Inferior parietal cortex (tissue), 1 donor: ENCODE results near the gene RPL36.

ENCODE experiments used
- DNase-seq: peaks from one replicate; pipeline ENCODE4 v3.0.0-alpha.2; 2016; ENCODE audit errors: extremely low spot score

Gene RPL36

DNA sequence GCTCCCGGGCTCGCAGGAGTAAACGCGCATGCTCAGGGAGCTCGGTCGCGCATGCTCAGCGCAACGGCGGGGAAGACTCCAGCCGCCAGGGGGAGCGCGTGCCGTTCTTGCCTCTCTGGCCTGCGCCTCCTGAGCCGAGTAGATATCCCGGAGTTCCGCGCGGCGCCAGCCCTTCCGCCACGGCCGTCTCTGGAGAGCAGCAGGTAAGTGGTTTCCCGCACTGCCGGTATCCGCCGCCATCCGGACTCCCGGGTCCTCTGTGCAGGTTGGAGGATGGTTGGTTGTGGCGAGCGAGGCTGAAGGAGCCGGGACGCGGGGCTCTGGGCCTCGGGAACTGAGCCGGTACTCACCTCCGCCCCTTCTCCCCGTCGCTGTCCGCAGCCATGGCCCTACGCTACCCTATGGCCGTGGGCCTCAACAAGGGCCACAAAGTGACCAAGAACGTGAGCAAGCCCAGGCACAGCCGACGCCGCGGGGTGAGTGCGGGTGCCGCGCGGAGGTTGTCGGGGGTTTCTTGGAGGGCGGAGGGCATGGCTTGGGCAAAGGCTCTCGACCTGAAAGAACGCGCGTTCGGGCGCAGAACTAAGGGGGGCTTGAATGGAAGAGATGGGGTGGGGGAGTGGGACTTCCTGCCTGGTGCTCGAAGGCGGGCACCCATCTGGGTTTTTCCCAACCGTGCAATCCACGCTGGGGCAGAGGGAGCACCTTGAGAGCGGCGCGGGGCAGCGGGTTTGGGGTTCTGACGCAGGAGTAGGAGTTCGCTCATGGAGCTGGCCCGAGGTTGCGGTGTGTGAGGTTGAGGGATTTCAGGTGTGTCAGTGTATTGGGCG lies at the start of gene RPL36:
RPL36 (plus strand) TSS at position 171 of the 830 bp plus-strand sequence; CDS start at position 384, 213 bp downstream.
- DNase-seq = peak; percentile 98

DNA sequence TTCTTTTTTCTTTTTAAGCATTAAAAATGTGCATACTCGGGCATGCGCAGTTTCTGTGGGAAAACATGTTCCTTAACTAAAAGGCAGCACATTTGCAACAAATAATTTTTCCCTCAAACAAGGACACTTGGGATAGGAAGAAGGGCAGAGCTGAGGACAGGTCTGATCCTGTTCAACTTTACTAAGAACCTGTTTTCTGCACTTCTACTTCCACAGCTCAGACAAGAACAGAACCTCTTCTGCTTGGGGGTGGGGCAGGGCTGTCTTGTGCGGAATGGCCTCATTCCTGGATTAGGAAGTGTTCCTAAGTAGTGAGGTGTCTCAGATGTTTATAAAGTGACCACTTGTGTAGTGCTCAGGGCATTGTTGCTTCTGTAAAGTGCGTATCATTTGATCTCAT lies 48.9 kb upstream of the RPL36 start:
- no peak for DNase-seq

DNA sequence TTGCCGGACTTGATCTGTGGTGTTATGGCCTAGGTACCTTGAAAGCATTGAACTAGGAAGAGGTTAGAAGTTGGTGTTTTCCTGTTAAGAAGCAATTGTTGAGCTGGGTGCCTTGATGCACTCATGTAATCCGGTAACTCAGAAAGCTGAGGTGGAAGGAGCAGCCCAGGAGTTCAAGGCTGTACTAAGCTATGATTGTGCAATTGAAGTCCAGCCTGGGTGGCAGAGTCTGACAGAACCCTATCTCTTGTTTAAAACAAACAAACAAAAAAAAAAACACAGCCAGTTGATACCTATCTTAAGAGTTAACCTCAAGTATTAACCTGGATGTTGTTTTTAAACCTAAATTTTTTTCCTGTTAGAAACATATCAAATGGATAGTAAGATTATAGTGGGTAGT lies 47.9 kb upstream of the RPL36 start:
- no peak for DNase-seq

DNA sequence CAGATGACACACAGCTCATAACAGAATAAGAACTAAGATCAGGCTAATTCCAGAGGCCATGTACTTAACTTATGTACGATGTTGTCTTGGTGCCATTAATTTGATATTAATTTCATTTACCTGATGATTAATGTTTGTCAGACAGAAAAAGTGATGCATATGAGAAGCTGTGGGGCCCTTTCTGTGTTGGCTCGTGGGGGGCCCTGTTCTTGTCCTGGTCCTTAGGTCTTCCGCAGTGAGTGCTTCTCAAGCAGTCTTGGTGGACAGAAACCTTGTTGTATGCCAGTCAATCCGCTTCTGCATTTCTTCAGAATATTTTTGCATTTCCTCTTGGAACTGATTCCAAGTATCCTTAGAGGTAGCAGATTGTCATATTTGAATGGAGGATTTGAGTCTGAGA lies 47.0 kb upstream of the RPL36 start:
- DNase-seq = no peak

DNA sequence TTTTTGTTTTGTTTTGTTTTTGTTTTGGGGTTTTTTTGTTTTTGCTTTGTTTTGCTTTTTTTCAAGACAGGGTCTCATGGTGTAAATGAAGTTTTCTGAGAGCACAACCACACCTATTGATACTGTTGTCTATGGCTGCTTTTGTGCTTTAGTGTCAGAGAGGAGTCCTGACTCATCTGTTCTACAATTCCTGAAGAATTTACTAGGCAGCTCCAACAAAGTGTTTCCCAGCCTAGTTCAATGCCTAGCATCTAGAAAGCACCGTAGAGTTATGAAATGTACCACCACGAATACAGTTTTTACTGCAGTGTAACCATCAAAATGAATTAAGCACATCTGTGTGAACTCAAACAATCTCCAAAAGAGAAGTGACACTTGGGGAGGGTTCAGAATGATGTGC lies 46.1 kb upstream of the RPL36 start:
- no peak for DNase-seq

DNA sequence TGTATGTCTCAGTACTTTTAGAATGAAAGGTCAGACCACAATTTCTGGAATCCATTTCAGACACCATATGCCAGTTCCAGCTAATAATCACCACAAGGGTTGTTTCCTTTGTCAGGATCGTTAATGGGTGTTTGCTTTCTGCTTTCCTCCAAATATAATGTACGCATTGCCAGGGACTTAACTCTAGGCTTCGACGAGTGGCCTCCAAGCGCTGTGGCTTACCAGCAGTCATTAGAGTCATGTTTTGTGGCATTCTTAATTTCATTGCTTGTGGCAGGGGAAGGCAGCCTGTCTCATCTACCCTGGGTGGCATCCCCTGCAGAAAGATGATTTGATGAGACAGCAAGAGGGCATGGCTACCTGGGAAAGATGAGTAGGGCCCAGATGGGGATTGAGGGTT lies 44.7 kb upstream of the RPL36 start:
- no peak for DNase-seq

DNA sequence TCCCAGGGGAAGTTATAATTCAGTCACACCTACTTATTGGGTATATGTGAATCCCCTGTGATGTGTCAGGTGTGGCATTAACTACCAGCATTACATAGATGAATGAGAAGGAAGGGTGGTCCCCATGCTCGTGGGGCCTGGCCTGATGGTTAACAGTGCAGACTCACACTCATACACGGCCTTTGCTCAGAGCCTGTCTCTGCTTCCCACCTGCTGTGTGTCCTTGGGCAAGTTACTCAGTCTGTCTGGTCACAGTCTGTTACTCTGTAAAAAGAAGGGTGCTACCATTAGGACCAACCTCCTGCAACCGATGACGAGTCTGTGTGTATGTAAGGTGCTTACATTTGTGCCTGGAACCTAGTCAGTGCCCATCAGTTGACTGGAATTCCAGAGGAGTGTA lies 43.4 kb upstream of the RPL36 start:
- DNase-seq = no peak

DNA sequence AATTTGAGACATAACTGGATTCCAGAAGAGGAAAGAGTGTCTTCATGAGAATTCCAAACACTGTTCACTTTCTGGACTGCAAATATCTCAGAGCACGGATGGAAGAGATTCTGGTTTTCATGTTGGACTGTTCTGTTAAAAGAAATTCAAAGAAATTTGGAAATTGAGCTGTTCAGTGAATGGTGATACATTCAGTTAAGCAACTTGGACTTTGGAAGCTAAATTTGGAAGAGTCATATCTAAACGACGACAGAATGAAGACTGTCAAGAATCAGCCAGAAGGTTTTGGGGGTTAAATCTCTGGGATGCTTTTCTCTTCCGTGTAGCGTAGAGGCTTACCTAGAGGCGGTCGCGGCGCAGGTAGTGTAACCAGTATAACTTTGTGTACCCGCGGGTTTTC lies 41.6 kb upstream of the RPL36 start:
- no peak for DNase-seq

DNA sequence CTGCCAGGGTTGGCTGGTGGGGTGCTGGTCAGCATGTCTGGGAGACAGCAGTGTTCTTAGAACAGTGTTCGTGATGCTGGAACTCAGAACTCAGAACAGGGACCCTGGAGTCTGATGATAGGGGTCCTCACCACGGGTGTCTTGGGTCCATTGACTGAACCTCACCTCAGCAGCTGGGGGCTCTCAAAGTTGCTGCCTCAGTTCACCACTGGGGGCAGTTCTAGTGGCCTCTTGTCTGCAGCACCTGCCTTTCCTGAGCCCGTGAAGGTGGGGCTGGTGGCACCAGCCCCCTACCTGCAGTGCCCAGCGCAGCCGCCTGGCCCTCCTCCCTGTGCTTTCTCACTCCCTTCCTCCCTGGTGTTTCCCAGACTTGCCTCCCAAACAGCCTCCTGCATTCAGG lies 38.7 kb upstream of the RPL36 start:
- no peak for DNase-seq

DNA sequence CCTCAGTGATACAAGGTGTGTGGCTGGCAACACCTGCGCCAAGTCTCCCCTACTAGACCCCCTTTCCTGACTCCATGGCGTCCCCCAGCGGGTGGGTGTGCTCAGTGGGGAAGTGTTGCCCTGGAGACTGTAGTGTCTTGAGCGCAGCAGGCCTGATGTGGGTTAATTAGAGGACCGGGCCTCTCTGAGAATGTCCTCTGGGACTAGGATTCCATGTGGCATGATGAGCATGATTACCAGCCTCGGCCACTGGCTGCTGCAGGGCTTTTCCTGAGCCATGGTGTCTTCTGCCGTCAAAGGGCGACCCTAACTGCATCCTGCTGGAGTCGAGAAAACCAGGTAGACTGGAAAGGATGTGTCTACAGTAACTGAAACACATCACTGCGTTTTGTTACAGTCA lies 37.8 kb upstream of the RPL36 start:
- DNase-seq = no peak

DNA sequence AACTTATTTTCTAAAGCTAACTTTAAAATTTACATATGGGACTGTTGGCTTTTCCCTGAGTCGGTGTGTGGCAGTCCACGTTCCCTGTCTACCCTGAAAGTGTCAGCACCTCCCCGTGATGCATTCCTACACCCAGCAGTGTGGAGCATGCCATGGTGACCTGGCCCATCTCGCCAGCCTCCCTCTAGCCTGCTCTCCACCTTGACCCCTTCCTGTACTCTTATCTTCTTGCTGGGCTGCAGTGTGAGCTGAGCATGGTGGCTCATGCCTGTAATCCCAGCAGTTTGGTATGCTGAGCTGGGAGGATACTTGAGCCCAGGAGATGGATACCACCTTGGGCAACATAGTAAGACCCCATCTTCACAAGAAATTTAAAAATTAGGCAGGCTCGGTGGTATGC lies 35.2 kb upstream of the RPL36 start:
- DNase-seq = no peak

DNA sequence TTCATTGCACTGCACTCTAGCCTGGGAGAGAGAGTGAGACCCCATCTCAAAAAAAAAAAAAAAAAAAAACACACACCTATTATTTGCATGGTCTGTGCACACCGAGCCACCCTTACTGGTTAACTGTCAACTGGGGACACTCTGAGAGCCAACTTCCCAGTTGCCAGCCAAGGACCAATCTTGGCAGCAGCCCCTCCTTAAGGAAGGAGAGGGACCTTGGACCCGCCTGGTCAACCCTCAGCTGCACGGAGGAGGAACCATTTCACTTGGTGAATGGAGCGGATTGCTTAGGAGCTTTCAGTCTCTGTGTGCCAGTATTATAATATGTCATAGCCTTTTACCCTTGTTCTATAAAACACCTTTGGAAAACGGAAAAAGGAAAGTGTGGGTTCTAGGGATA lies 34.7 kb upstream of the RPL36 start:
- DNase-seq = no peak

DNA sequence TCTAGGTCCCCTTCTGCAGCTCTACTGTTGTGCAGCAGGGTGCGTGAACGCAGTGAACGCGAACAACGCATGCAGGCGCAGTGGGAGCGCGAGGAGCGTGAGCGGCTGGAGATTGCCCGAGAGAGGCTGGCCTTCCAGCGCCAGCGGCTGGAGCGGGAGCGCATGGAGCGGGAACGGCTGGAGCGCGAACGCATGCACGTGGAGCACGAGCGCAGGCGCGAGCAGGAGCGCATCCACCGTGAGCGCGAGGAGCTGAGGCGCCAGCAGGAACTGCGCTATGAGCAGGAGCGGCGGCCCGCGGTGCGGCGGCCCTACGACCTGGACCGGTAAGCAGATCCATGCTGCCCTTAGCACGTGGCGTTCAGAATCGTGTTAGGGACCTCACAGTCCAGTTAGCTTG lies 28.6 kb upstream of the RPL36 start:
- DNase-seq = no peak

DNA sequence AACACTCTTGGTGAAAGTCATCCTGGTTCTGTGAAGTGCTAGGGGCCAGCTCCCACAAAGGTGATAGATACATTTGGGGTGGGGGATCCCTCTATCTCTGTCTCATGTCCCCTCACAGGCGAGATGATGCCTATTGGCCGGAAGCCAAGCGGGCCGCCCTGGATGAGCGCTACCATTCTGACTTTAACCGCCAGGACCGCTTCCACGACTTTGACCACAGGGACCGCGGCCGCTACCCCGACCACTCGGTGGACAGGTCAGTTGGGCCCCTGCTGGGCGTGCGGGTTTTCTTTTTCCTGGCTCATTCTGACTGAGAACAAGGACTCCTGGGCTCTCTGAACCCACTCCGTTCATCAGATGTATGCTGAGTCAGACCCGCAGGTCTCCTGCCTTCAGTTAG lies 26.2 kb upstream of the RPL36 start:
- DNase-seq = no peak

DNA sequence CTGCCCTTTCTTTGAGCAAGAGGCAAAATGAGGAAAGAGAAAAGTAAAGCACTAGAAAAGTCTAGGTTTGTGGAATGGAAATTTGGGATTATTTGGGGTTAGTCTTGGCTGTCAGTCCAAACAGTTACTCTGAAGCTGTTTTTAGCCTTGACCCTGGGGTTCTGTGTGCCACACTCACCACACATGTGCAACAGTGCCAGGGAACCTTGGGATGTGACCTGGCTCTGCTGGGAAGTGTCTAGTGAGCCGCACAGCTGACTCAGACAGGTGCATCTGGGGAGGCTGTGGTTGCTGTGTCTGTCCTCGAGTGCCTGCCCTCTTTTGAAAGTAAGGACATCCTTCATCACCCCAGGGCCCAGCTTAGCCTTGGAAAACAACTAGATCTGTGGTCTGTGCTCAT lies 25.6 kb upstream of the RPL36 start:
- no peak for DNase-seq

DNA sequence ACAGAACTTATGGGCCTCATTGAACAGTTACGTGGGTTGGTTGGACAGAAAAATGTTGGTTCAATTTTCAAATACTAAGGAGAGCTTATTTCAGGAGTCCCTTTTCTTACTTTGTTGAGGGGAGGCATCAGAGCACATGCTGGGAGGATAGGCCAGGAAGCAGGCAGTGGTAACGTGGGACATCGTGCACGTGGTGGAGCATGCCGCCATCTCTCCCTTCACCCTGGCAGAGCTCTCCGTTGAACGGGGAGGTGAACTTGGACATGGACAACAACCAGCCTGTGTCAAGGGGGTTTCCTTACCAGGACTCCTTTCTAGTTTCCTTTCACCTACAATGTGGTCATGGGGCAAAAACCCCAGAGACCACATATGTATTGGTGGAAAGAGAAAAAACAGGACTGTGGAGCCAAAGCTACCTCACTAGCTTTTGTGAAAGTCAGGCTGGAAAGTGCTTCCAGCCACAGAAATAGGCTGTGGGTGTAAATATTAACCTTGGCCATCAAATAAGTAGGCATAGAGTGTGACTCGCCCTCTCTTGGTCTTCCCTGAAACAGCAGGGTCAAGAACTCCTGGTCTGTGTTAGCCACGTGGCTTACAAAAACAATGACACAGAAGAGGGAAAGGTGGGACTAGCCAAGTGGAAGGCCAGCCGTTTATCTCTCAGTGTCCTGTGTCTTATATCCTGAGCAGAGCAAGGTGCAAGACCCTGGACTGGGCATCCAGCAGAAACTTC lies 24.1 kb upstream of the RPL36 start:
- no peak for DNase-seq

DNA sequence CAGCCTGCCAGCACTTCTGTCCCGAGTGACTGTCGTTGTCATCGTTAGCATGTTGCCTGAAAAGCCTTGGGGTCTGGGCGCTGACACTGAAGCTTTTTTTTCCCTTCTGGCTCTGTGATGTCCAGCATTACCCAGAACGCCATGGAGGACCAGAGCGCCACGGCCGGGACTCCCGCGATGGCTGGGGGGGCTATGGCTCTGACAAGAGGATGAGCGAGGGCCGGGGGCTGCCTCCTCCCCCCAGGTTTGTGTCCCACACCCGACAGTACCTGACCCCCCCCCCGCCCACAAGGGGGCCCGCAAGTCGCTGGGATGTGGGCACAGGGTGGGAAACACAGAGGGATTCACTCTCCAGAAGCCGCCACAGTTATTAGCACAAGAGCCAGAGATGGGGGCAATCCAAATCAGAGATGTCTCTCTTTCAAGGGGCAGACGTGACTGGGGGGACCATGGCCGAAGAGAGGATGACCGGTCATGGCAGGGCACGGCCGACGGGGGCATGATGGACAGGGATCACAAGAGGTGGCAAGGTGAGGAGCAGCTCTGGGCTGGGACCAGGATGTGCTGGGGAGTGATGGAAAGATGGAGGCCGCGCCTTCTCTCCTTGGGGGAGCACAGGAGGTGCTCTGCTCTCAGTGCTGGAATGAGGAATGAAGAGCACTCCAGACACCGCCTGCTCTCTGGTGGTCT lies 23.0 kb upstream of the RPL36 start:
- no peak for DNase-seq

DNA sequence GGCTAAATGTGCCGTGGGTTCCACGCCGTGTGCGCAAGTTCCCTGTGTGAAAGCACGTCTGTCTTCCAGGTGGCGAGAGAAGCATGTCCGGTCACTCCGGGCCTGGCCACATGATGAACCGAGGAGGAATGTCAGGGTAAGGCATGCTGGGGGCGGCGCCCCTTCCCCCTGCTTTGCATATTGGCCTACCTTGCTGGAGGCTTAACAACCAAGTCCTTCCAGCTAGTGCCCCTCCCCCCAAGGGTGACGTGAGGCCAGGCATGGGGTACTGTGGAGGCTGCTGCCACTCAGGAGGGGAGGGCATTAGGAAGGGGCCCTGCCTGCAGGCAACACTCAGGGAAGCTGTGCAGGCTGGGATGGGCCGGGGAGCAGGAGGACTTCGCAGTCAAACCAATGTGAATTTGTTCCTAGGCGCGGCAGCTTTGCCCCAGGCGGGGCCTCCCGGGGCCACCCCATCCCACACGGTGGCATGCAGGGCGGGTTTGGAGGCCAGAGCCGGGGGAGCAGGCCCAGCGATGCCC lies 22.3 kb upstream of the RPL36 start:
- DNase-seq = no peak

DNA sequence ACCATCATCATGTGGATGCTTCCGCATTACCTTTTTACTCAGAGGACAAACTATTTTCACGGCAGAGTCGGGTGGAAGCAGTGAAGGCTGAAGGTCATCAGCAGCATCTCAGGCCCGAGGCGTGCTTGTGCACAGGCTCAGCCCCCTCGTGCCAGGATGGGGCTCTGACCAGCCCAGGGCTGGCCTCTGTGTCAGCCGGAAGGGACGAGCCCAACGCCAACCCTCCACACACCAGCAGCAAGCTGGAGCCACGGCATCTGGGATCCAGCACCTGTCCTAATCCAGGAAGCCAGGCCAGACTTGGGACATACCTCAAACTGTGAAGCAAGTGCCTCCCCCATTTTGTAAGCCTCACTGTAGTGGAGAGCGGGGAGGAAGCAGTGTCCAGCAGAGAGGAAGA lies 20.9 kb upstream of the RPL36 start:
- no peak for DNase-seq

DNA sequence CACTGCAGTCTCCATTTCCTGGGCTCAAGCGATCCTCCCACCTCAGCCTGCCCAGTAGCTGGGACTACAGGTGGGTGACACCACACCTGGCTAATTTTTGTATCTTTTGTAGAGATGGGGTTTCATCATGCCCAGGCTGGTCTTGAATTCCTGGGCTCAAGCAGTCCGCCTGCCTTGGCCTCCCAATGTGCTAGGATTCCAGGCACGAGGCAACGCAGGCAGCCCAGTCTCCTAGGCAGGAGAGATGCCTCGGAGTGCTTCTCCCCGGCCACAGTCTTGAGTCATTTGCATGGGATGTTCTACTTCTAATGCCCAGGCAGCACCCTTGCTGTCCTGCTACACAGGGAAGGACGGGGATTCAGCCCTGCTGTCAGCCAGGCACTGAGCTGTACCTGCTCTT lies 18.5 kb upstream of the RPL36 start:
- no peak for DNase-seq

DNA sequence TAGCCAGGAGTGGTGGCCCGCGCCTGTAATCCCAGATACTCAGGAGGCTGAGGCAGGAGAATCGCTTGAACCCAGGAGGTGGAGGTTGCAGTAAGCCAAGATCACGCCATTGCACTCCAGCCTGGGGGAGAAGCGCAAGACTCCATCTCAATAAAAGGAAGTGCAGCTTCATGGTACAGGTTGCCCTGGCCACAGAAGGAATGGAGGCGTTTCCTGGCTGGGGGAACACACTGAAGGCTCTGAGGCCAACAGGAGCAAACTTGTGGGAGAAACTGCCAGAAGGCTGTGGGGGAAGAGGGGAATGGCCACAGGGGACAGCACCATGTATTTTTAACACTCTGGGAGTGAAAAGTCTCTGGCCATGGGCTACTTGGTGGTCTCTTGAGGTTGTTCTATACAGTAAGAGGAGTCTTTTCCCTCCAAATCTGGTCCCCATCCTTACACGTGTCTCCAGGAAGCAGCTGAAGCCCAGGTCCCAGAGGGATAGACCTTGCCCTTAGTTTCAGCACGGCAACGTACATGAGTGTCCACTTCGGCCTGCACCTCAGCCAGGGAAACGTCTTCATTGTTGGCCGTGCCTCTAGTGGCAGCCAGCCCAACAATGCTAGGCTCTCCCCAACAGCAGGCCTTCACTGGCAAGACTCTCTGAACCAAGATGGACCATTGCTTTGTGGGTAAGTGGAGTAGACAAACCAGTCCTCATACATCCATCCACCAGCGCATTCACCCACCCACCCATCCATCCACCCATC lies 17.2 kb upstream of the RPL36 start:
- no peak for DNase-seq

DNA sequence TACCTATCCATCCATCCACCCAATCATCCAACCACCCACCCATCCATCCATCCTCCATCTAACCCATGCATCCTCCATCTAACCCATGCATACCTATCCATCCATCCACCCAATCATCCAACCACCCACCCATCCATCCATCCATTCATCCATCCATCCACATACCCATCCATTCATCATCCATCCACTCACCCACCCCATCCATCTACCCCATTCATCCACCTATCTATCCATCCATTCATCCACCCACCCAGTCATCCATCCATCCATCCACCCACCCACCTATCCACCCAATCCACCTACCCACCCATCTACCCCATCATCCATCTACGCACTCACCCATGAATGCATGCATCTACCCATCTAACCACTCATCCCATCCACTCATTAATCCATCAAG lies 16.3 kb upstream of the RPL36 start:
- no peak for DNase-seq
